GM21723 (cell line): ENCODE results near the gene MTREX.
A peak's percentile ranks its signal among the peaks of the same experiment; 100 is the strongest.

Source experiments
- ATAC-seq: cut with Tn5 transposase; IDR thresholded peaks from one replicate; pipeline ENCODE4 v1.9.1; 2021; ENCODE audit warnings: mild to moderate bottlenecking, moderate library complexity; ENCODE audit not compliant: unreplicated experiment

The MTREX gene

GRCh38 chr5:55377810-55378209 is 70.0 kb downstream of the MTREX start:
- ATAC-seq = no peak

- ATAC-seq = no peak
Observed at GRCh38 chr5:55383254-55383653, 75.5 kb downstream of the MTREX start.

GRCh38 chr5:55384072-55384471 is 76.3 kb downstream of the MTREX start:
- ATAC-seq = no peak

DNA sequence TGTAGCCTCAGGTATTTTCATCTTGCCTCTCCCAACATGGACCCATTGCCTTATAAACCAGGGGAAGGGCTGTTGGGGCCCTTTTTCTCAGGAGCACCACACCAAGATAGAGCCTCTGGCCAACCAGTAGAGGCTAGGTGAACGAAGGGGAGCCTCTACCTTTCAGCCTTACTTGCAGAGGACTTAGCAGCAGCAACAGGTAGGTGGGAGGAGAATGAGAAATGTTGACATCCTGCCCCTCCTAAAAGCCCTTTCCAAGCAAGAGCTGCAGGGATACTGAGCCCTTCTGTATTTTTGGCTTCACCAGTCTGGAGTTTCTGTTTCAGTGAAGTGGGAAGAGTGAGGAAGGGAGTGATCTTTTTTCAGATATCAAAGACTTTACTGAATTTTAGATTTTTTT is 77.4 kb downstream of the MTREX start:
- no peak for ATAC-seq

DNA sequence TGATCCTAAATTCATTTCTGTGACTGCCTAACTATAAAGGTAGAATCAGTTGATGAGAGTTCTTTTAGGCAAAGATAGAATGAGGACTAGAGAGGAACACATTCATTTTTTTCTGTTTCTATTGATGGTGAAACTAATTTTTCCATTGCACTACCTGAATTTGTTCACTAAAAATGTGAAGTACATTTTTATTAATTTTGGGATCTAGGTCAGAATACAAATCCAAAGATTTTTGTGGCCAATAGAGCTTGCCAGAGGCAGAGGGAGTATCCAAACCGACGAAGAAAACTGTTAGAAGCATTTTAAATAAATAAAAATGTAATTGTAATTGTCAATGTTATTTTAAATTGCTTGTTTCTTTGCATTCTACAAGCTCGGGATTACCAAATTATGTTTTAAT is 78.1 kb downstream of the MTREX start:
- ATAC-seq = no peak

DNA sequence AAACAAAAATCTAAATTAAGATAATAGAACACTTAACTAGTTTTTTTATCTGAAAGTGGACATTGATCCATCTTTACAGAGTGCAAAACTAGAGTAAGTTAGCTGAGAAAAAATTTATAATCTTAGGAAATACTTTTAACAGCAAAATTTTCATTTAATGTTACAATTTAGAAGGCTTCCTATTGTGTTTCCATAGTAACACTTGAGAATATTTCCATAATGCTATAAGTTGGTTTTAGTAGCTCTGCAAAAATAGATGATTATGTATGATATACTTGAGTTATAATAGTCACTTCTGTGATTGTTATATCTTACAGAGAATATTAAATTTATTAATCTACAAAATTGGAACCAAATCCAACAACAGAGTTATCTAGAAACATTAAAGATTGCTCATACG is 78.6 kb downstream of the MTREX start:
- ATAC-seq = no peak

GRCh38 chr5:55387865-55388264 is 80.1 kb downstream of the MTREX start:
- no peak for ATAC-seq

- ATAC-seq = no peak
Observed at GRCh38 chr5:55391707-55392106, 83.9 kb downstream of the MTREX start.

DNA sequence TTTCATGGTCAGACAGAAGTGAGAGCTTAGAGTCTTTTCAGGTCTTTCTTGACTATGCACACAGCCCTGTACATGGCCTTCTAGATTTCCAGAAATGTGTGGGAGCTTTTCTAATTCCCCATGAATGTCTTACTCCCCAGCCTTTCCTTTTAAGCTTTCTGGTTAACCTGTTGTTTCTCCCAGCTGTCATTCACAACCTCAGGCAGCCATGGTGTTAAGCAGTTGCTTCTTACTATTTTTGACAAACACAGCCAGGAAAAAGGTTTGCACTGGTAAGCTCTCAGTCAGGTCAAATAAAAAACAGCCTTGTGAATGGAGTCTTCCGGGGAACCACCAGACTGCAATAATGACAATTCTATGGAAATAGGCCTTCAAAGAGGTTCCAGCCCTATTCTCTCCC is 84.9 kb downstream of the MTREX start:
- ATAC-seq = no peak

- ATAC-seq = no peak
Observed at GRCh38 chr5:55393501-55394175, 85.8 kb downstream of the MTREX start.

DNA sequence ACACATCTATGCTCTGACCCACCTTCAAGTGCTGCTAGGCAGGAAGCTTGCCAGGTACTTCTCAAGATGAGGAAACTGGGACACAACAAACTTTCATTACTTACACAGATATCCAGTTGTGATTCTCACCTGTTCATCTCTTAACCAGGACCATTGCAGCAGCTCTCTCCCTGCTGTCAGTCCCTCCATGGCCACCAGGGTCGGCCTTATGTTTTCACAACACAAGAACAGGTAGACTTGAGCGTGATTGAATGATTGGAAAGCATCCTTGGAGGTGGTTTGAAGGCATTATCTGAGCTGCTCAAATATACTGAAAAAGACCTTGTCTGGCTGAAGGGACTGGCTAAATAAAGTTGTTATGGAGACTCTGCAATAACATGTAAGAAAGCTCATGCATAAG is 94.4 kb downstream of the MTREX start:
- no peak for ATAC-seq

DNA sequence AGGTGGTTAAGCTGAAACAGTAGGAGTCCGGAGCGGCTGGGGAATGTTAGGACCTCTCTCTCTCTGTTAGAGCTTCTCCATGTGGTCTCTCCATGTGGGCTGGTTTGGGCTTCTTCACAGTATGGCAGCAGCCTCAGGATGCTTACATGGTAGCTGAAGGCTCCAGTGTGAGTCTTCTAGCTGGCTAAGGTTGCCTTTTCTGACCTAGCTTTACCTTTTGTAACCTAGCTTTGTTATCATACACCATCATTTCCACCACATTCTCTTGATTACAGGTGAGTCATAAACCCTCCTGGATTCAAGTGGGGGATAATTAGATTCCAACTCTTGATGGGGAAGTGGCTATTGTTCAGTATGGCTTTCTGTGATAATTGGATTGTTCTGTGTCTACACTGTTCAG is 98.5 kb downstream of the MTREX start:
- ATAC-seq = no peak

GRCh38 chr5:55407059-55407684 is 99.4 kb downstream of the MTREX start:
- ATAC-seq = no peak

DNA sequence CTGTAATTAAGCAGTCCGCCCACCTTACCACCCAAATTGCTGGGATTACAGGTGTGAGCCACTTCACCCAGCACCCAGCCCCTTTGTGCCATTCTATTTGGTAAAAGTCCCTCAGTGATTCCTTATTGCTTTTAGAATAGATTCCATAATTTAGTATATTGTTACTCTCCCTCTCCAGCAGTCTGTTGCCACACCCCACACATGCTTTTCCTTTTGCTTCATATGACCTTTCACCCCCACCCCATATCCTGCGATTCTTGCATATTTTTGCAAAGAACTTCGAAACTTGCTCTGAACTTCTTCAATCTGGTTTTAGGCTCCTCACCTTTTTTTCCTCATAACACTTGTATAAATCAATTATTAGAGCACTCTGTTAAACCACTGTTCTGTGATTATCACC is 100.2 kb downstream of the MTREX start:
- ATAC-seq = no peak

DNA sequence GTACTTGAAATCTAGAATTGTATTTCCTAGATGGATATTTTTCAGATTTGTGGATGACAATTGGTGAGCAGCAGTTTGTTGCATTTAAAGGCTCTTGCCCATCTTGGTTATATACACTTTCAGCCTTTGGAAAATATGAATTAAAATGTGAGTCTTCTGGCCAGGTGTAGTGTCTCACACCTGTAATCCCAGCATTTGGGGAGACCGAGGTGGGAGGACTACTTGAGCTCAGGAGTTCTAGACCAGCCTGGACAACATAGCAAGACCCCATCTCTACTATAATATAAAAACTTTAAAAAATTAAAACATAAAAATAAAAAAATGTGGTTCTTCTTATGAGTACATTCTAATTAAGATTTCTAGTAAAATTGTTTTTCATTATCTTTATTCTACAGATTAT is 102.0 kb downstream of the MTREX start:
- ATAC-seq = no peak

GRCh38 chr5:55410845-55411244 is 103.1 kb downstream of the MTREX start:
- ATAC-seq = no peak

DNA sequence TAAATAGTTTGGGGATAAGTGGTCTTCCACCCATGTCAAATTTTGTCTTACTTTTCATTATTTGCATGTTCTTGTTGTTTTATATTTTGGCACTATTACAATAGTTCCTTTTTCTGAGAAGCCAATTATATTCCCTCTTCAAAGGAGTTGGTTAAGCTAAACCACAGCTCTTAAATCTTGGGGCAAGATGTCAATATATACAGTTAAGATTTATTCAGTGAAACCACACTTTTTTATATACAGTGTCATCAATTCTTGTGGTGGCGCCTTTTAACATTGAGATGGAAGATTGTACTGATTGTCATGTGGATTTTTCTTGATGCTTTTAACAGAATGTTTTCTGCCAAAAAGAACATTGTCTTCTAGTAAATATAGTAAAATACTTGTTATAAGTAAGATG is 104.1 kb downstream of the MTREX start:
- no peak for ATAC-seq

- ATAC-seq = no peak
Observed at GRCh38 chr5:55413644-55414043, 105.9 kb downstream of the MTREX start.

- ATAC-seq = no peak
Observed at GRCh38 chr5:55415071-55415470, 107.3 kb downstream of the MTREX start.

DNA sequence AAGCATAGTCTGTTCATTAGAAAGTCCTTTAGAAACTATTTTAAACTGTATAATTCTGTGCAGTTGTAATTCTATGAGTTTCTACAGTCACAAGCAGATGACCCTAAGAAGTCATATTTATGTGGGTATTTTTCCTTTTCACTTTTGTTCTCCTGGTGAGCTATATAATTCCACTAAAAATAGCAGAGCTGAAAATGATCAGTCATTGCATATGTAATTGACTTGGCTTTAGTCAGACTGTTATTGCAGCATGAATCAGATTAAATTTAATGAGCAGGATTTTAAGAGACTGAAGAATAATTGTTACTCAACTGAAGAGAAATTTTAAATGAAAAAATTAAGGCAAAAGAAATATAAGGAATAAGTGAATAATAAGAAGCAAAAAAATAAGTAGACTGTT is 108.5 kb downstream of the MTREX start:
- ATAC-seq = no peak

DNA sequence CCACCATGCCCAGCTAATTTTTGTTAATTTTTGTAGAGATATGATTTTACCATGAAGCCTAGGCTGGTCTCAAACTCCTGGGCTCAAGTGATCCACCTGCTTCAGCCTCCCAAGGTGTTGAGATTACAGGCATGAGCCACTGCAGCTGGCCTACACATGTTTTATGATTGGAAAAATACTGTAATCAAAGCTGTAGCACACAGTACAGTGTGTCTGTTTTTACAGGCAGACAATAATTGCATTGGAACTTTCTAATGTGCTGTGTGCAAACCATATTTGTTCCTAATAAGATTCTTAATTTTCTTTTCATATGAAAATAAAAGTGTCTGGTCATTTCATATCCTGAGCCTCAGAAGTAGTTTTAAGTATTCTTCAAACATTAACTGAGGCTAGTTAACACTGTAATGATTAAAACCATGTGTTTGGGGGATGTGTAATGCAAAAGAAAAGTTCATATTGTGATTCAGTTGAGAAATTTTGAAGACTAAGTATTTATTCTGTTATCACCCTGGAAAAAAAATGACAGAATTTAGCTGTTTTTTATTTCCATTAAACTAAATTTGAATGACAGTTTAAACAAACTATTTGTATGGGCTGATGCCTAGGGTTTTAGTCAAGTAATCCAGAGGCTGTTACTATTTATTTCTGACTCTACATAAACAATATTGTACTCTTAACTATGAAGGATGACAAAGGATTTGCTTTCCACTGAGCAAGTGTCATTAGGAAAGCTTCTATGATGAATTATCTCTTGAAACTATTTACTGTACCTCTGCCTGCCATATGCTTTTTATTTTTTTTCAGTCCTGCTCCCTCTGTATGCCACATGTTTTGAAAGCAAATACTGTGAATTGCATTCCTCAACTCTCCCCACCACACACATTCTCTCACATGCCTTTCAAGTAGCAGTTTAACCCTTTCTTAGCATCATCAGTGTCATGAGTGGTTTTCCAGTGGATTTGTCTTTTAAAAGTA is 111.5 kb downstream of the MTREX start:
- ATAC-seq = no peak

GRCh38 chr5:55421074-55421529 is 113.3 kb downstream of the MTREX start:
- ATAC-seq = peak; percentile 93
